ENCODE data around the gene TSPAN10. TPM values are rescaled to one million over a fixed set of nuclear protein-coding genes. Genes with fewer than 3 reads are reported as not detected.

The TSPAN10 gene
- total and polyA plus RNA-seq, 2 of the 13 experiments (the other 11 are each of a cell fraction or from before 2014, with no cell fraction given): 0.54 to 0.75 TPM

GRCh38 chr17:81683584-81684441 lies 46.8 kb downstream of the TSPAN10 start, which contains the start of the genes ARL16 and HGS (continued):
- TF ChIP-seq HMG20A (CRISPR knock-in tag; IDR thresholded peaks at IDR 0.05; ENCODE audit: borderline replicate concordance) (no peak), RNF219 (CRISPR knock-in tag; IDR thresholded peaks at IDR 0.05) (no peak), RORA (CRISPR knock-in tag; IDR thresholded peaks at IDR 0.05) (no peak), ZGPAT (CRISPR knock-in tag; IDR thresholded peaks at IDR 0.05) (peak; percentile 93), SP4 (CRISPR knock-in tag; IDR thresholded peaks at IDR 0.05) (peak; percentile 95), SNRNP70 (IDR thresholded peaks at IDR 0.05; ENCODE audit: low read depth, low read length) (no peak), ZNF891 (CRISPR knock-in tag; IDR thresholded peaks at IDR 0.05) (no peak; the same call in 1 of the 2 replicates), RFX1 (IDR thresholded peaks at IDR 0.05) (peak; percentile 66; the same call in 1 of the 2 replicates), ZBTB2 (CRISPR knock-in tag; IDR thresholded peaks at IDR 0.05; ENCODE audit: low read depth) (peak; percentile 73; the same call in 1 of the 2 replicates), ZNF383 (CRISPR knock-in tag; IDR thresholded peaks at IDR 0.05; ENCODE audit: borderline replicate concordance) (peak; percentile 88; the same call in 1 of the 2 replicates), ZSCAN5A (CRISPR knock-in tag; IDR thresholded peaks at IDR 0.05; ENCODE audit: borderline replicate concordance) (0 out of 2 replicates have a peak, but pooled peaks have one; percentile 22), ZNF562 (CRISPR knock-in tag; IDR thresholded peaks at IDR 0.05; ENCODE audit: borderline replicate concordance) (no peak), NFRKB (IDR thresholded peaks at IDR 0.05) (no peak), ZNF367 (CRISPR knock-in tag; IDR thresholded peaks at IDR 0.05; ENCODE audit: borderline replicate concordance) (peak; percentile 8; the same call in 1 of the 2 replicates), GLI4 (CRISPR knock-in tag; IDR thresholded peaks at IDR 0.05; ENCODE audit: borderline replicate concordance) (peak; percentile 35; the same call in 1 of the 2 replicates), KLF12 (CRISPR knock-in tag; IDR thresholded peaks at IDR 0.05; ENCODE audit: borderline replicate concordance) (peak; percentile 47; the same call in 1 of the 2 replicates), FOXJ3 (CRISPR knock-in tag; IDR thresholded peaks at IDR 0.05; ENCODE audit: borderline replicate concordance) (peak; percentile 53; the same call in 1 of the 2 replicates), ZNF883 (CRISPR knock-in tag; IDR thresholded peaks at IDR 0.05; ENCODE audit: not compliant biosample characterization) (peak; percentile 63), ETV6 (CRISPR knock-in tag; conservative IDR thresholded peaks at IDR 0.05) (0 out of 2 replicates have a peak, but pooled peaks have one; percentile 10), SRY (CRISPR knock-in tag; IDR thresholded peaks at IDR 0.05) (peak; percentile 61; the same call in 1 of the 2 replicates), ZNF234 (CRISPR knock-in tag; conservative IDR thresholded peaks at IDR 0.05) (0 out of 2 replicates have a peak, but pooled peaks have one; percentile 62)

Data from HepG2 (cell line).